ENCODE measurements around the gene DDX10. TPM values are rescaled to one million over a fixed set of nuclear protein-coding genes. Genes with fewer than 3 reads are reported as not detected.

Gene DDX10
- total and polyA plus RNA-seq, 4 donors = 8.0 to 11.8 (median 9.0) TPM

- DNase-seq (ENCODE audit: low spot score) = no peak
Observed at GRCh38 chr11:108643974-108644373, 20.9 kb upstream of the DDX10 start.

GRCh38 chr11:108645970-108646369 lies 18.9 kb upstream of the DDX10 start:
- DNase-seq (ENCODE audit: low spot score) = no peak
- no peaks in the 10 kb centered on the region for H3K9me3 ChIP-seq (ENCODE audit: control insufficient read depth in 4 of 4, low read length in 3 of 4)
- no peak overlapping the region for H3K9ac ChIP-seq (ENCODE audit: low read depth in 1 of 2, low read length in 2 of 2)
- no peak overlapping the region for H3K27ac ChIP-seq (ENCODE audit: low read depth in 1 of 2, low read length in 2 of 2)
- no peaks in the 10 kb centered on the region for H3K27me3 ChIP-seq (ENCODE audit: control insufficient read depth in 4 of 4, insufficient read depth in 4 of 4, low read length in 3 of 4)
- WGBS = 89% methylated on average over 2 of the region's 2 CpGs
- peaks cover 4 to 32% (median 13%) of the 10 kb centered on the region in 4 donors for H3K4me1 ChIP-seq (ENCODE audit: control insufficient read depth in 4 of 4, insufficient read depth in 4 of 4, low read length in 3 of 4)
- H3K4me3 ChIP-seq (ENCODE audit: low read depth in 1 of 3, low read length in 3 of 3) = no peak overlapping the region
- H3K36me3 ChIP-seq (ENCODE audit: control insufficient read depth in 4 of 4, insufficient read depth in 3 of 4, low read depth in 1 of 4, low read length in 3 of 4) = no peaks in the 10 kb centered on the region
- TF ChIP-seq, protein P1, sequence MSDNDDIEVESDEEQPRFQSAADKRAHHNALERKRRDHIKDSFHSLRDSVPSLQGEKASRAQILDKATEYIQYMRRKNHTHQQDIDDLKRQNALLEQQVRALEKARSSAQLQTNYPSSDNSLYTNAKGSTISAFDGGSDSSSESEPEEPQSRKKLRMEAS (IDR thresholded peaks at IDR 0.05) = no peak
- TF ChIP-seq, protein P2, sequence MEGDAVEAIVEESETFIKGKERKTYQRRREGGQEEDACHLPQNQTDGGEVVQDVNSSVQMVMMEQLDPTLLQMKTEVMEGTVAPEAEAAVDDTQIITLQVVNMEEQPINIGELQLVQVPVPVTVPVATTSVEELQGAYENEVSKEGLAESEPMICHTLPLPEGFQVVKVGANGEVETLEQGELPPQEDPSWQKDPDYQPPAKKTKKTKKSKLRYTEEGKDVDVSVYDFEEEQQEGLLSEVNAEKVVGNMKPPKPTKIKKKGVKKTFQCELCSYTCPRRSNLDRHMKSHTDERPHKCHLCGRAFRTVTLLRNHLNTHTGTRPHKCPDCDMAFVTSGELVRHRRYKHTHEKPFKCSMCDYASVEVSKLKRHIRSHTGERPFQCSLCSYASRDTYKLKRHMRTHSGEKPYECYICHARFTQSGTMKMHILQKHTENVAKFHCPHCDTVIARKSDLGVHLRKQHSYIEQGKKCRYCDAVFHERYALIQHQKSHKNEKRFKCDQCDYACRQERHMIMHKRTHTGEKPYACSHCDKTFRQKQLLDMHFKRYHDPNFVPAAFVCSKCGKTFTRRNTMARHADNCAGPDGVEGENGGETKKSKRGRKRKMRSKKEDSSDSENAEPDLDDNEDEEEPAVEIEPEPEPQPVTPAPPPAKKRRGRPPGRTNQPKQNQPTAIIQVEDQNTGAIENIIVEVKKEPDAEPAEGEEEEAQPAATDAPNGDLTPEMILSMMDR (IDR thresholded peaks at IDR 0.05; ENCODE audit: low read depth, low read length, missing input control) = no peak
- TF ChIP-seq TAF1 (conservative IDR thresholded peaks at IDR 0.05) (no peak), JUND (IDR thresholded peaks at IDR 0.05) (no peak), SP1 (IDR thresholded peaks at IDR 0.05) (no peak), RXRA (IDR thresholded peaks at IDR 0.05) (no peak), ZBTB33 (IDR thresholded peaks at IDR 0.05) (no peak), FOXA1 (IDR thresholded peaks at IDR 0.05) (no peak), HNF4A (conservative IDR thresholded peaks at IDR 0.05) (no peak)
- TF ChIP-seq, protein P3, sequence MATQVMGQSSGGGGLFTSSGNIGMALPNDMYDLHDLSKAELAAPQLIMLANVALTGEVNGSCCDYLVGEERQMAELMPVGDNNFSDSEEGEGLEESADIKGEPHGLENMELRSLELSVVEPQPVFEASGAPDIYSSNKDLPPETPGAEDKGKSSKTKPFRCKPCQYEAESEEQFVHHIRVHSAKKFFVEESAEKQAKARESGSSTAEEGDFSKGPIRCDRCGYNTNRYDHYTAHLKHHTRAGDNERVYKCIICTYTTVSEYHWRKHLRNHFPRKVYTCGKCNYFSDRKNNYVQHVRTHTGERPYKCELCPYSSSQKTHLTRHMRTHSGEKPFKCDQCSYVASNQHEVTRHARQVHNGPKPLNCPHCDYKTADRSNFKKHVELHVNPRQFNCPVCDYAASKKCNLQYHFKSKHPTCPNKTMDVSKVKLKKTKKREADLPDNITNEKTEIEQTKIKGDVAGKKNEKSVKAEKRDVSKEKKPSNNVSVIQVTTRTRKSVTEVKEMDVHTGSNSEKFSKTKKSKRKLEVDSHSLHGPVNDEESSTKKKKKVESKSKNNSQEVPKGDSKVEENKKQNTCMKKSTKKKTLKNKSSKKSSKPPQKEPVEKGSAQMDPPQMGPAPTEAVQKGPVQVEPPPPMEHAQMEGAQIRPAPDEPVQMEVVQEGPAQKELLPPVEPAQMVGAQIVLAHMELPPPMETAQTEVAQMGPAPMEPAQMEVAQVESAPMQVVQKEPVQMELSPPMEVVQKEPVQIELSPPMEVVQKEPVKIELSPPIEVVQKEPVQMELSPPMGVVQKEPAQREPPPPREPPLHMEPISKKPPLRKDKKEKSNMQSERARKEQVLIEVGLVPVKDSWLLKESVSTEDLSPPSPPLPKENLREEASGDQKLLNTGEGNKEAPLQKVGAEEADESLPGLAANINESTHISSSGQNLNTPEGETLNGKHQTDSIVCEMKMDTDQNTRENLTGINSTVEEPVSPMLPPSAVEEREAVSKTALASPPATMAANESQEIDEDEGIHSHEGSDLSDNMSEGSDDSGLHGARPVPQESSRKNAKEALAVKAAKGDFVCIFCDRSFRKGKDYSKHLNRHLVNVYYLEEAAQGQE (IDR thresholded peaks at IDR 0.05) = no peak

More at GRCh38 chr11:108643974-108644373, 20.9 kb upstream of the DDX10 start:
- TF ChIP-seq, protein P3 (IDR thresholded peaks at IDR 0.05) = no peak
- peak in 1 of 2 donors; percentile 15 for TF ChIP-seq JUND (IDR thresholded peaks at IDR 0.05)
- TF ChIP-seq, protein P2 (IDR thresholded peaks at IDR 0.05; ENCODE audit: low read depth, low read length, missing input control) = no peak
- peak; percentile 23 to 36 for TF ChIP-seq RAD21 (IDR thresholded peaks at IDR 0.05)
- no peak for TF ChIP-seq NR2F2 (IDR thresholded peaks at IDR 0.05)
- TF ChIP-seq, protein P1 (IDR thresholded peaks at IDR 0.05) = no peak
- no peak for TF ChIP-seq TAF1 (conservative IDR thresholded peaks at IDR 0.05)
- peak; percentile 44 to 54 for TF ChIP-seq RXRA (IDR thresholded peaks at IDR 0.05)
- TF ChIP-seq SP1 (IDR thresholded peaks at IDR 0.05) = peak; percentile 86
- peak; percentile 78 for TF ChIP-seq HNF4G (IDR thresholded peaks at IDR 0.05)
- TF ChIP-seq FOXA1 (IDR thresholded peaks at IDR 0.05) = no peak
- TF ChIP-seq GABPA (IDR thresholded peaks at IDR 0.05 in 1 of 2, conservative IDR thresholded peaks at IDR 0.05 in 1 of 2) = no peak
- TF ChIP-seq YY1 (IDR thresholded peaks at IDR 0.05) = peak; percentile 1
- TF ChIP-seq HNF4A (conservative IDR thresholded peaks at IDR 0.05) = peak; percentile 94 to 95
- no peak overlapping the region for H3K4me3 ChIP-seq (ENCODE audit: low read depth in 1 of 3, low read length in 3 of 3)
- WGBS = 56% methylated on average over 1 of the region's 1 CpG
- H3K9me3 ChIP-seq (ENCODE audit: control insufficient read depth in 4 of 4, low read length in 3 of 4) = no peaks in the 10 kb centered on the region
- H3K27ac ChIP-seq (ENCODE audit: low read depth in 1 of 2, low read length in 2 of 2) = peak overlapping the region in 1 of 2 donors; percentile 54
- H3K9ac ChIP-seq (ENCODE audit: low read depth in 1 of 2, low read length in 2 of 2) = no peak overlapping the region
- H3K4me1 ChIP-seq (ENCODE audit: control insufficient read depth in 4 of 4, insufficient read depth in 4 of 4, low read length in 3 of 4) = peaks cover 4 to 32% (median 13%) of the 10 kb centered on the region in 4 donors
- H3K27me3 ChIP-seq (ENCODE audit: control insufficient read depth in 4 of 4, insufficient read depth in 4 of 4, low read length in 3 of 4) = no peaks in the 10 kb centered on the region
- H3K36me3 ChIP-seq (ENCODE audit: control insufficient read depth in 4 of 4, insufficient read depth in 3 of 4, low read depth in 1 of 4, low read length in 3 of 4) = no peaks in the 10 kb centered on the region
